HUES64 (cell line): ENCODE data around the gene IRF4.

Experiments used
- H3K27ac ChIP-seq: 2 replicates; pipeline ENCODE4 v1.7.0; 2013; ENCODE audit warnings: low read depth, low read length, inconsistent platforms
- H3K27me3 ChIP-seq: 2 replicates; pipeline ENCODE4 v1.6.1; 2013; ENCODE audit warnings: mild to moderate bottlenecking, low read length; ENCODE audit not compliant: insufficient read depth
- H3K36me3 ChIP-seq: 2 replicates; pipeline ENCODE4 v1.6.1; 2013; ENCODE audit warnings: mild to moderate bottlenecking, low read length; ENCODE audit not compliant: insufficient read depth
- H3K4me1 ChIP-seq: 2 replicates; pipeline ENCODE4 v1.6.1; 2013; ENCODE audit warnings: mild to moderate bottlenecking, low read length, moderate library complexity; ENCODE audit not compliant: insufficient read depth
- H3K4me3 ChIP-seq: 2 replicates; pipeline ENCODE4 v1.5.1; 2013; ENCODE audit warnings: mild to moderate bottlenecking, low read length, moderate library complexity
- H3K9ac ChIP-seq: 2 replicates; pipeline ENCODE4 v1.6.1; 2013; ENCODE audit warnings: mild to moderate bottlenecking, low read depth, low read length
- H3K9me3 ChIP-seq: 2 replicates; pipeline ENCODE4 v1.6.1; 2013; ENCODE audit warnings: low read depth, low read length; ENCODE audit not compliant: insufficient read depth
- WGBS: fragments of 150-250, 120-280 bp; methylation state at CpG from one replicate; pipeline ENCODE4 v1.1.7; 2013; ENCODE audit warnings: missing lambda C conversion rate; 5-methylcytosine and 5-hydroxymethylcytosine counted together

IRF4 gene

GRCh38 chr6:386688-387266 lies 4.8 kb upstream of the IRF4 start:
- Histone ChIP-seq H3K9me3 (no peaks in the 10 kb centered on the region), H3K27me3 (peaks cover 43% of the 10 kb centered on the region)
- 91% methylated on average over 17 of the region's 18 CpGs for WGBS

GRCh38 chr6:387293-387741 lies 4.2 kb upstream of the IRF4 start:
- Histone ChIP-seq H3K4me1 (peaks cover 5% of the 10 kb centered on the region; the same call in 1 of the 2 replicates), H3K36me3 (no peaks in the 10 kb centered on the region), H3K27ac (no peak overlapping the region), H3K9me3 (no peaks in the 10 kb centered on the region), H3K27me3 (peaks cover 49% of the 10 kb centered on the region), H3K9ac (no peak overlapping the region), H3K4me3 (no peak overlapping the region)
- 91% methylated on average over 11 of the region's 11 CpGs for WGBS

More at GRCh38 chr6:386688-387266, 4.8 kb upstream of the IRF4 start:
- H3K4me3 ChIP-seq: no peak overlapping the region
- H3K4me1 ChIP-seq: peaks cover 5% of the 10 kb centered on the region; the same call in 1 of the 2 replicates
- no peaks in the 10 kb centered on the region for H3K36me3 ChIP-seq
- H3K9ac ChIP-seq: no peak overlapping the region
- H3K27ac ChIP-seq: no peak overlapping the region

GRCh38 chr6:388202-388903 lies 3.2 kb upstream of the IRF4 start:
- 91% methylated on average over 10 of the region's 10 CpGs for WGBS
- no peaks in the 10 kb centered on the region for H3K9me3 ChIP-seq
- no peak overlapping the region for H3K9ac ChIP-seq
- H3K27ac ChIP-seq: no peak overlapping the region
- peaks cover 5% of the 10 kb centered on the region; the same call in 1 of the 2 replicates for H3K4me1 ChIP-seq
- no peaks in the 10 kb centered on the region for H3K36me3 ChIP-seq
- peaks cover 59% of the 10 kb centered on the region for H3K27me3 ChIP-seq
- H3K4me3 ChIP-seq: no peak overlapping the region

DNA sequence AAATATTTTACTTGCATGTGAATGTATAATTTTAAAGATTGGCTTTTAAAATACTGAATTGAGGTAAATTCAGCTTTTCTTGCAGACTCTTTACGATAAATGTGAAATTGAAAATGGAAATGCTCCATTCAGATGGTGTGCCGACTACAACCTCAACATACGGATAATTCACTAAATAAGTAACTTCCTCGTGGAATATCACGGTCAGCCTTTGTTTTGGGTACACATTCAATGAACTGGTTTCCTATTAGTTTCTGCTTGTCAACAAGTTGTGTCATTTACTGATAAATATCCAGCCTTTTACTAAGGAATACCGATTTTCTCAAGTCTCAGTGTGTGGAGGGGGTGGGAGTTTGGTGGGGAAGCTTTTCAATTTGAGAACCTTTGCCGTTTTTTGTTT lies 2.4 kb upstream of the IRF4 start:
- Histone ChIP-seq H3K4me1 (peaks cover 9% of the 10 kb centered on the region; the same call in 1 of the 2 replicates), H3K27ac (no peak overlapping the region), H3K9ac (no peak overlapping the region), H3K4me3 (no peak overlapping the region), H3K9me3 (no peaks in the 10 kb centered on the region), H3K27me3 (peaks cover 67% of the 10 kb centered on the region), H3K36me3 (no peaks in the 10 kb centered on the region)
- 92% methylated on average over 7 of the region's 7 CpGs for WGBS

GRCh38 chr6:389622-390021 lies 1.9 kb upstream of the IRF4 start:
- Histone ChIP-seq H3K36me3 (no peaks in the 10 kb centered on the region), H3K9me3 (no peaks in the 10 kb centered on the region), H3K27me3 (peaks cover 72% of the 10 kb centered on the region), H3K4me1 (peaks cover 9% of the 10 kb centered on the region; the same call in 1 of the 2 replicates), H3K9ac (no peak overlapping the region), H3K4me3 (no peak overlapping the region), H3K27ac (no peak overlapping the region)
- WGBS: 78% methylated on average over 7 of the region's 8 CpGs

- Histone ChIP-seq H3K4me3 (peak overlapping the region; percentile 60), H3K9me3 (no peaks in the 10 kb centered on the region), H3K36me3 (no peaks in the 10 kb centered on the region), H3K27me3 (peaks cover 86% of the 10 kb centered on the region), H3K4me1 (peaks cover 9% of the 10 kb centered on the region; the same call in 1 of the 2 replicates), H3K27ac (no peak overlapping the region), H3K9ac (no peak overlapping the region)
- 1% methylated on average over 44 of the region's 44 CpGs for WGBS
These were observed 516 bp upstream of the IRF4 start for GRCh38 chr6:390914-391558.

- Histone ChIP-seq H3K4me1 (peaks cover 9% of the 10 kb centered on the region; the same call in 1 of the 2 replicates), H3K4me3 (peak overlapping the region; percentile 60), H3K27me3 (peaks cover 86% of the 10 kb centered on the region), H3K27ac (no peak overlapping the region), H3K9ac (peak overlapping the region; percentile 31; the same call in 1 of the 2 replicates), H3K36me3 (no peaks in the 10 kb centered on the region), H3K9me3 (no peaks in the 10 kb centered on the region)
- 1% methylated on average over 108 of the region's 108 CpGs for WGBS
These were observed 1.2 kb downstream of the IRF4 start for GRCh38 chr6:392441-393390.

GRCh38 chr6:393391-394221 lies 2.1 kb downstream of the IRF4 start:
- Histone ChIP-seq H3K36me3 (no peaks in the 10 kb centered on the region), H3K4me3 (peak overlapping the region; percentile 60), H3K9me3 (no peaks in the 10 kb centered on the region), H3K27ac (no peak overlapping the region), H3K4me1 (peaks cover 9% of the 10 kb centered on the region; the same call in 1 of the 2 replicates), H3K9ac (peak overlapping the region; percentile 31; the same call in 1 of the 2 replicates), H3K27me3 (peaks cover 78% of the 10 kb centered on the region)
- WGBS: 3% methylated on average over 68 of the region's 68 CpGs

GRCh38 chr6:394641-395289 lies 3.2 kb downstream of the IRF4 start:
- H3K9me3 ChIP-seq: no peaks in the 10 kb centered on the region
- no peak overlapping the region for H3K9ac ChIP-seq
- H3K36me3 ChIP-seq: no peaks in the 10 kb centered on the region
- no peak overlapping the region for H3K27ac ChIP-seq
- no peak overlapping the region for H3K4me3 ChIP-seq
- peaks cover 66% of the 10 kb centered on the region for H3K27me3 ChIP-seq
- 95% methylated on average over 13 of the region's 13 CpGs for WGBS
- H3K4me1 ChIP-seq: peaks cover 9% of the 10 kb centered on the region; the same call in 1 of the 2 replicates
